ENCODE measurements around the gene MCOLN2. TPM values are rescaled to one million over a fixed set of nuclear protein-coding genes. Genes with fewer than 3 reads are reported as not detected.

Gene MCOLN2
- total and polyA plus RNA-seq, 3 donors from 2014 or later = 2.5 to 6.3 (median 3.2) TPM

- intact Hi-C loops (cut with DNase I; ENCODE audit: low total_unique reads) = no loop called here
- Histone ChIP-seq H3K4me3 (no peak overlapping the region), H3K36me3 (ENCODE audit: low read depth, missing control alignments) (no peaks in the 10 kb centered on the region), H3K27me3 (no peaks in the 10 kb centered on the region), H3K9me3 (no peaks in the 10 kb centered on the region), H3K4me1 (no peaks in the 10 kb centered on the region), H3K27ac (no peak overlapping the region)
- no peak for DNase-seq
- WGBS, 2 donors = 77 to 90% methylated on average over 3 of the region's 3 CpGs
- no peak for TF ChIP-seq CTCF (IDR thresholded peaks at IDR 0.05)
- no peak for TF ChIP-seq POLR2A (IDR thresholded peaks at IDR 0.05)
Observed at GRCh38 chr1:85028151-85028550, 31.2 kb upstream of the MCOLN2 start.

- Histone ChIP-seq H3K4me1 (no peaks in the 10 kb centered on the region), H3K4me3 (no peak overlapping the region), H3K36me3 (ENCODE audit: low read depth, missing control alignments) (no peaks in the 10 kb centered on the region), H3K9me3 (no peaks in the 10 kb centered on the region), H3K27ac (no peak overlapping the region), H3K27me3 (no peaks in the 10 kb centered on the region)
- 84 to 86% methylated on average over 5 of the region's 5 CpGs for WGBS, 2 donors
- DNase-seq = peak; percentile 17
- intact Hi-C loops (cut with DNase I; ENCODE audit: low total_unique reads) = no loop called here
- TF ChIP-seq POLR2A (IDR thresholded peaks at IDR 0.05) (no peak), CTCF (IDR thresholded peaks at IDR 0.05) (no peak)
Observed at GRCh38 chr1:85027242-85027983, 30.5 kb upstream of the MCOLN2 start.

GRCh38 chr1:85025940-85026339 is 29.0 kb upstream of the MCOLN2 start:
- Histone ChIP-seq H3K27me3 (no peaks in the 10 kb centered on the region), H3K9me3 (no peaks in the 10 kb centered on the region), H3K4me3 (no peak overlapping the region), H3K4me1 (no peaks in the 10 kb centered on the region), H3K36me3 (ENCODE audit: low read depth, missing control alignments) (no peaks in the 10 kb centered on the region), H3K27ac (no peak overlapping the region)
- TF ChIP-seq CTCF (IDR thresholded peaks at IDR 0.05) = no peak
- TF ChIP-seq POLR2A (IDR thresholded peaks at IDR 0.05) = no peak
- intact Hi-C loops (cut with DNase I; ENCODE audit: low total_unique reads) = no loop called here
- 55 to 85% methylated on average over 1 of the region's 1 CpG for WGBS, 2 donors
- no peak for DNase-seq

- no peak overlapping the region for H3K27ac ChIP-seq
- H3K9me3 ChIP-seq = no peaks in the 10 kb centered on the region
- H3K36me3 ChIP-seq (ENCODE audit: low read depth, missing control alignments) = no peaks in the 10 kb centered on the region
- intact Hi-C loops (cut with DNase I; ENCODE audit: low total_unique reads) = no loop called here
- DNase-seq = no peak
- no peaks in the 10 kb centered on the region for H3K27me3 ChIP-seq
- no peak overlapping the region for H3K4me3 ChIP-seq
- H3K4me1 ChIP-seq = no peaks in the 10 kb centered on the region
- no peak for TF ChIP-seq CTCF (IDR thresholded peaks at IDR 0.05)
- TF ChIP-seq POLR2A (IDR thresholded peaks at IDR 0.05) = no peak
- 91 to 95% methylated on average over 3 of the region's 3 CpGs for WGBS, 2 donors
Observed at GRCh38 chr1:85024736-85025135, 27.8 kb upstream of the MCOLN2 start.

GRCh38 chr1:85022700-85023099 is 25.8 kb upstream of the MCOLN2 start:
- H3K27ac ChIP-seq = no peak overlapping the region
- no peak overlapping the region for H3K4me3 ChIP-seq
- H3K27me3 ChIP-seq = no peaks in the 10 kb centered on the region
- intact Hi-C loops (cut with DNase I; ENCODE audit: low total_unique reads) = no loop called here
- no peaks in the 10 kb centered on the region for H3K36me3 ChIP-seq (ENCODE audit: low read depth, missing control alignments)
- TF ChIP-seq CTCF (IDR thresholded peaks at IDR 0.05) = no peak
- no peak for TF ChIP-seq POLR2A (IDR thresholded peaks at IDR 0.05)
- H3K9me3 ChIP-seq = no peaks in the 10 kb centered on the region
- H3K4me1 ChIP-seq = no peaks in the 10 kb centered on the region
- no peak for DNase-seq
